Testis (tissue), 2 donors: ENCODE data around the gene DLEC1.

Source experiments
- POLR2A ChIP-seq: fragments of 450-650 bp; IDR thresholded peaks from one replicate; pipeline ENCODE4 v1.6.1; 2017; ENCODE audit warnings: antibody characterized with exemption, mild to moderate bottlenecking, moderate library complexity
- TF ChIP-seq, protein P1 (sequence below), 3 experiments: fragments of 450-650 bp in 2 of 3; fragments of 200-600 bp in 1 of 3; sonication (generic) in 1 of 3; IDR thresholded peaks; one replicate each; pipeline ENCODE4 v1.5.1; 2016 to 2019; ENCODE audit warnings: antibody characterized with exemption in 3 of 3, mild to moderate bottlenecking in 2 of 3, moderate library complexity in 1 of 3

DNA sequence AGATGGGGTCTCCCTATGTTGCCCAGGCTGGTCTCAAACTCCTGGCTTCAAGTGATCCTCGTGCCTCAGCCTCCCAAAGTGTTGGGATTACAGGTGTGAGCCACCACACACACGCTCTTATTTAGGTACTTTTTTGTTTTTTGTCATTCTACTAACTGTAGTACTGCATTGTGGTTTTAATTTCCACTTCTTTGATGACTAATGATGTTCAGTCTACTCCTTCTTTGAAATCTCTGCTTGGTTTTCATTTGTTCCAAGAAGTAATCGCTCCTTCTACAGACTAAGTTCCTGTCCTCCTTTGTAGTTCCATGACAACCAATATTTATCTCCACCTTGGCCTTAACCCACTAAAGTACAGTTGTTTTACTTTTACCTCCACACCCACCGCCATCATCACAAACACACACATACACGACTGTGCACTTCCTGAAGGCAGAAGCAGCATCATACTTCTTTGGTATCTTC lies 529 bp upstream of the DLEC1 start:
- TF ChIP-seq, protein P1, sequence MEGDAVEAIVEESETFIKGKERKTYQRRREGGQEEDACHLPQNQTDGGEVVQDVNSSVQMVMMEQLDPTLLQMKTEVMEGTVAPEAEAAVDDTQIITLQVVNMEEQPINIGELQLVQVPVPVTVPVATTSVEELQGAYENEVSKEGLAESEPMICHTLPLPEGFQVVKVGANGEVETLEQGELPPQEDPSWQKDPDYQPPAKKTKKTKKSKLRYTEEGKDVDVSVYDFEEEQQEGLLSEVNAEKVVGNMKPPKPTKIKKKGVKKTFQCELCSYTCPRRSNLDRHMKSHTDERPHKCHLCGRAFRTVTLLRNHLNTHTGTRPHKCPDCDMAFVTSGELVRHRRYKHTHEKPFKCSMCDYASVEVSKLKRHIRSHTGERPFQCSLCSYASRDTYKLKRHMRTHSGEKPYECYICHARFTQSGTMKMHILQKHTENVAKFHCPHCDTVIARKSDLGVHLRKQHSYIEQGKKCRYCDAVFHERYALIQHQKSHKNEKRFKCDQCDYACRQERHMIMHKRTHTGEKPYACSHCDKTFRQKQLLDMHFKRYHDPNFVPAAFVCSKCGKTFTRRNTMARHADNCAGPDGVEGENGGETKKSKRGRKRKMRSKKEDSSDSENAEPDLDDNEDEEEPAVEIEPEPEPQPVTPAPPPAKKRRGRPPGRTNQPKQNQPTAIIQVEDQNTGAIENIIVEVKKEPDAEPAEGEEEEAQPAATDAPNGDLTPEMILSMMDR (IDR thresholded peaks at IDR 0.05): no peak
- no peak for TF ChIP-seq POLR2A
